B cell (primary cell): Measurements from ENCODE around the gene TMX1. TPM values are rescaled to one million over a fixed set of nuclear protein-coding genes. Genes with fewer than 3 reads are reported as not detected.

Experiments
- ATAC-seq: fragments of 200-7000 bp; cut with Tn5 transposase; one replicate; pipeline ENCODE4 v1.10.0; 2021; ENCODE audit warnings: low read depth, mild to moderate bottlenecking, moderate number of reproducible peaks, moderate library complexity
- CTCF ChIA-PET: fragments of 350-600 bp; sonication (Branson Sonifier 250); formaldehyde crosslinking; loops from one replicate; lab custom pipeline; 2021; ENCODE audit warnings: antibody characterized with exemption, inconsistent platforms; lab: Charles Lee
- POLR2A ChIA-PET: fragments of 350-600 bp; sonication (Branson Sonifier 250); formaldehyde crosslinking; loops from one replicate; lab custom pipeline; 2021; ENCODE audit warnings: antibody characterized with exemption; lab: Charles Lee
- DNase-seq: peaks from one replicate; pipeline ENCODE4 v3.0.0; 2013
- H2AFZ ChIP-seq: 2 replicates; pipeline ENCODE4 v1.6.1; 2012; ENCODE audit warnings: mild to moderate bottlenecking, low read depth, low read length; ENCODE audit not compliant: insufficient read depth, poor library complexity, severe bottlenecking
- H3K27ac ChIP-seq, 2 donors: 1 replicate in 1 of 2; 2 replicates in 1 of 2; pipeline ENCODE4 v1.5.1; 2012 to 2013; ENCODE audit warnings: low read length in 2 of 2, mild to moderate bottlenecking in 2 of 2, moderate library complexity in 1 of 2
- H3K27me3 ChIP-seq, 4 experiments: fragments of 200-600 bp in 1 of 4; sonication (generic) in 1 of 4; replicated peaks in 1 of 4; 1 replicate in 2 of 4; 2 replicates in 2 of 4; pipeline versions ENCODE4 v1.6.1 to v1.7.0; 2013 to 2016; ENCODE audit warnings: low read length in 3 of 4, mild to moderate bottlenecking in 2 of 4, mixed read lengths in 1 of 4, moderate library complexity in 1 of 4; ENCODE audit not compliant: insufficient read depth in 4 of 4, control insufficient read depth in 3 of 4; ENCODE audit errors: control extremely low read depth in 1 of 4
- H3K36me3 ChIP-seq, 2 experiments: replicated peaks in 1 of 2; 1 replicate in 1 of 2; 2 replicates in 1 of 2; pipeline versions ENCODE4 v1.6.1 to v1.7.1; 2013; ENCODE audit warnings: low read length in 1 of 2; ENCODE audit not compliant: insufficient read depth in 2 of 2, control insufficient read depth in 1 of 2; ENCODE audit errors: control extremely low read depth in 1 of 2, extremely low read depth in 1 of 2
- H3K4me1 ChIP-seq, 2 donors: fragments of 200-600 bp in 1 of 2; sonication (generic) in 1 of 2; 1 replicate in 1 of 2; 2 replicates in 1 of 2; pipeline versions ENCODE4 v1.5.1 to v1.6.1; 2013 to 2017; ENCODE audit warnings: low read length in 2 of 2; ENCODE audit not compliant: control insufficient read depth in 2 of 2, insufficient read depth in 2 of 2
- H3K4me2 ChIP-seq: replicated peaks from 2 replicates; pipeline ENCODE3; 2012; ENCODE audit warnings: mild to moderate bottlenecking, low read depth, low read length; ENCODE audit not compliant: poor library complexity, severe bottlenecking
- H3K4me3 ChIP-seq, 5 experiments: fragments of 200-600 bp in 1 of 5; sonication (generic) in 1 of 5; 1 replicate in 3 of 5; 2 replicates in 2 of 5; pipeline versions ENCODE4 v1.5.1 to v1.7.0; 2011 to 2016; ENCODE audit warnings: low read length in 4 of 5, mild to moderate bottlenecking in 4 of 5, low read depth in 2 of 5, control low read depth in 1 of 5, moderate library complexity in 1 of 5; ENCODE audit not compliant: insufficient read depth in 1 of 5; ENCODE audit errors: control extremely low read depth in 1 of 5, extremely low read depth in 1 of 5
- H3K79me2 ChIP-seq: fragments of 200-600 bp; sonication (generic); one replicate; pipeline ENCODE4 v1.6.0; 2016; ENCODE audit warnings: low read length; ENCODE audit not compliant: control insufficient read depth, insufficient read depth
- H3K9ac ChIP-seq: fragments of 200-600 bp; sonication (generic); 2 replicates; pipeline ENCODE4 v1.6.1; 2017; ENCODE audit warnings: mild to moderate bottlenecking, low read length, moderate library complexity
- H3K9me3 ChIP-seq, 3 donors: one replicate each; pipeline versions ENCODE4 v1.6.1 to v1.7.1; 2013; ENCODE audit warnings: low read length in 2 of 3; ENCODE audit not compliant: control insufficient read depth in 2 of 3, insufficient read depth in 1 of 3; ENCODE audit errors: control extremely low read depth in 1 of 3
- H4K20me1 ChIP-seq: 2 replicates; pipeline ENCODE4 v1.6.0; 2012; ENCODE audit warnings: mild to moderate bottlenecking, low read length; ENCODE audit not compliant: insufficient read depth, control insufficient read depth, poor library complexity, severe bottlenecking
- H3K27ac Mint-ChIP-seq: one replicate; pipeline ENCODE4 v1.8.0; 2021; ENCODE audit warnings: mixed read lengths
- H3K27me3 Mint-ChIP-seq: one replicate; pipeline ENCODE4 v1.8.0; 2021; ENCODE audit warnings: mixed read lengths
- H3K4me1 Mint-ChIP-seq: one replicate; pipeline ENCODE4 v1.8.0; 2021; ENCODE audit warnings: mixed read lengths
- H3K4me3 Mint-ChIP-seq: one replicate; pipeline ENCODE4 v1.8.0; 2021; ENCODE audit warnings: mixed read lengths
- H3K9me3 Mint-ChIP-seq: one replicate; pipeline ENCODE4 v1.8.0; 2022; ENCODE audit warnings: mixed read lengths; ENCODE audit not compliant: insufficient read depth
- CTCF ChIP-seq: fragments of 200-600 bp; IDR thresholded peaks from one replicate; pipeline ENCODE4 v1.8.0; 2022; ENCODE audit warnings: antibody characterized with exemption, mild to moderate bottlenecking
- EZH2 ChIP-seq: IDR thresholded peaks from 2 replicates; pipeline ENCODE4 v1.6.1; 2012; ENCODE audit warnings: borderline replicate concordance, low read depth, mild to moderate bottlenecking, moderate library complexity, low read length; ENCODE audit not compliant: insufficient read depth, poor library complexity, severe bottlenecking
- WGBS: methylation state at CpG from one replicate; pipeline ENCODE4 v1.1.5; 2013; ENCODE audit warnings: missing lambda C conversion rate; ENCODE audit not compliant: insufficient coverage; 5-methylcytosine and 5-hydroxymethylcytosine counted together
- intact Hi-C: fragments of 100-400 bp; cut with micrococcal nuclease; formaldehyde crosslinking; loops from one replicate; pipeline ENCODE4 v1.10.0; 2022
- polyA plus RNA-seq: library from polyadenylated mRNA; depleted of rRNA; stranded (reverse); fragments of >200 nt; gene quantifications from 2 replicates; pipeline ENCODE4 v1.2.3, GENCODE V29; 2012
- total RNA-seq, 2 donors: library from RNA; stranded (reverse); fragments of 120-200 nt in 1 of 2; gene quantifications; 1 replicate in 1 of 2; 2 replicates in 1 of 2; pipeline versions ENCODE4 v1.2.3 to v1.2.4, GENCODE V29; 2013 to 2022

TMX1 gene
- total and polyA plus RNA-seq, 2 donors (not counting 1 experiment from before 2014, with no cell fraction given), result 4.8 to 26.4 TPM

- Histone ChIP-seq H3K27me3 (no peaks in the 10 kb centered on the region), H3K36me3 (no peaks in the 10 kb centered on the region), H3K9ac (no peak overlapping the region), H4K20me1 (no peaks in the 10 kb centered on the region), H3K4me3 (no peak overlapping the region), H3K4me1 (no peaks in the 10 kb centered on the region), H3K27ac (no peak overlapping the region), H2AFZ (no peak overlapping the region), H3K9me3 (no peaks in the 10 kb centered on the region), H3K4me2 (no peak overlapping the region), H3K79me2 (no peaks in the 10 kb centered on the region)
- TF ChIP-seq EZH2, result no peak
- no peak for TF ChIP-seq CTCF
- ATAC-seq (no peak), DNase-seq (no peak)
- intact Hi-C loops, result no loop called here
- H3K27ac Mint-ChIP-seq, result no peak overlapping the region
- H3K4me1 Mint-ChIP-seq, result no peaks in the 10 kb centered on the region
- ChIA-PET CTCF (interaction anchor here (1.0 kb wide), 1 partner anchor 11 kb away, joined by 3 read pairs; no protein-coding TSS in a partner anchor), POLR2A (no interaction called here)
- no peak overlapping the region for H3K4me3 Mint-ChIP-seq
- 100% methylated on average over 2 of the region's 6 CpGs for WGBS
- no peaks in the 10 kb centered on the region for H3K9me3 Mint-ChIP-seq
- H3K27me3 Mint-ChIP-seq, result peaks cover 4% of the 10 kb centered on the region
Measured at GRCh38 chr14:51293912-51294389, 53.9 kb downstream of the TMX1 start.

- TF ChIP-seq EZH2 (no peak), CTCF (no peak)
- ATAC-seq (no peak), DNase-seq (no peak)
- Histone ChIP-seq H3K27me3 (no peaks in the 10 kb centered on the region), H2AFZ (no peak overlapping the region), H3K4me2 (no peak overlapping the region), H3K79me2 (no peaks in the 10 kb centered on the region), H3K36me3 (no peaks in the 10 kb centered on the region), H3K9me3 (no peaks in the 10 kb centered on the region), H3K9ac (no peak overlapping the region), H3K4me3 (no peak overlapping the region), H3K4me1 (no peaks in the 10 kb centered on the region), H4K20me1 (no peaks in the 10 kb centered on the region), H3K27ac (no peak overlapping the region)
- H3K4me1 Mint-ChIP-seq, result no peaks in the 10 kb centered on the region
- POLR2A ChIA-PET, result no interaction called here
- peaks cover 4% of the 10 kb centered on the region for H3K27me3 Mint-ChIP-seq
- no peaks in the 10 kb centered on the region for H3K9me3 Mint-ChIP-seq
- CTCF ChIA-PET, result no interaction called here
- no peak overlapping the region for H3K27ac Mint-ChIP-seq
- WGBS, result 80% methylated on average over 1 of the region's 6 CpGs
- H3K4me3 Mint-ChIP-seq, result no peak overlapping the region
- intact Hi-C loops, result no loop called here
Measured at GRCh38 chr14:51294951-51295525, 55.0 kb downstream of the TMX1 start.
